ENCODE measurements around the gene RASL10A.

RASL10A gene

DNA sequence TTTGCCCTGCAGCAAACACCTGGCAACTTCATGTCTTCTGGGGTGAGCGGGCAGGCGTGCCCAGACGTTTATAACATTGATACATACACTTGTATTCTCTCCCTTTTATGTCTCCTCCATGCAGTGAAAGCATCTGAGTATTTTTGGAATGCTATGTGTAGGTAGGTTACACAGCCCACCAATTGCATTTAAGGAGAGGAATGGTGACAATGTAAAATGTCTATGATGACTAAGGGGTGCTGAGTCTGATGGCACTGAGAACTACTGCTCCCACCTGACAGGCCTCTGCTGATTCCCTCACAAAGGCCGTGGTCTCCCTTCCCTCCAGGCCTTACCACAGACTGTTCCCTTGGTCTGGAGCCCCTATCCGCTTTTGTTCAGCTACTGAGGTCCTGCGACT is 22.9 kb upstream of the RASL10A start:
- no peak for DNase-seq

DNA sequence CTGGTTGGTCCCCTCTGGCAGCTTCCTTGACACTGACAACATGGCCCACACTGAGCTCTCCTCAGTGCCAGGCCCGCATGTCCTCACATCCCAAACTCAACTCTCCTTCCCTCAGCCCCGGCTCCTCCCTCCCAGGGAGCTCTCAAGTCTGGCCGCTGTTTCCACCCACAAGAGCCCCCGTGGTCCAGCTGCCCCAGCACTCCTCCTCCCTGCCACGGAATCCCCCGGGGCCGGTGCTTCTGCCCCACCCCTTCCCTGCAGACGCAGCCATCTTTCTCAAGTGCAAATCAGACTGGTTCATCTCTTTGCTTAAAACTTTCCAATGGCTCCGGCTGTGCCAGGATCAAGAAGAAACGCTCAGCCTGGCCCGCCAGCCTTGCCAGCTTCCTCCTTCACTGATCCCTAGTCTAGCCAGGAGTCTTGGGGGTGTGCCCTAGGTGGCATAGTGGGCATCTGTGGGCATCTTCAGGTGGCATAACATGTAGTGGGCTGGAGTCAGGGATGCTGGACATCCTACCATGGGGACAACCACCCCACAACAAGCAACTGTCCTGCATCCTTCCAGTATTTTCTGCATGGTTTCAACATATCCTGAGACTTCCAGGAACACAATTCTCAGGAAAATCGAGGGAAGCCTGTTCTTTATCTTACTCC is 22.3 kb upstream of the RASL10A start:
- DNase-seq: no peak

DNA sequence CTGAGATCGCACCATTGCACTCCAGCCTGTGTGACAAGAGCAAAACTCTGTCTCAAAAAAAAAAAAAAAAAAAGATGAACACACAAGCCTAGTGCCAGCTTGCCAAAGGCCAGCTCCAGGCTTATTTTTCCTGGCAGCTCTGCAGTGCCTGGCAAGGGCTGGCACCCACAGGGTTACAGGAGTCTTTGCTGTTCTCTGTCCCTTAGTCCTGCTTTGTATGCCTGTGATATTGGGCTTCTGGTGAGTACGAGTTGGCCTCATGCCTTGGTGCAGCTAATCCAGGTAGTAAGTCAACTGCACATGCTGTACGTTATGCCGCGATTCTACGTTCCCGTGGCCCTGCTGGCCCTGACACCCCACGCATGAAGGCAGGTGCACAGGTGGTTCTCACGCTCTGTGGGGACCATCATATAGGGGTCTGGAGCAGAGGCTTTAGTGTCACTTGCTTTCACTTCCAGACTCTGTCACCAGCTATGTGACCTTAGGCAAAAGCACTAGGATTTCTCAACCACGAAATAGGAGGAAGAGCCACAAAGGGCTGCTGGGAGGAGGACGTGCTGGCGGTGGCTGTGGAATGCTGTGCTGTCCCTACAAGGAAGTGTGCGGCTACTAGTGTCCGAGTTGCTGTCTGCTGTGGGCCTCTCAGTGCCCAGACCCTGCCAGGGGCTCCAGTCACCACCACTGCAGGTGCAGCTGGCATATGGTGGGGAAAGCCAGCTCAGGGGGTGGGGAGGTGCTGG is 21.4 kb upstream of the RASL10A start:
- no peak for DNase-seq

DNA sequence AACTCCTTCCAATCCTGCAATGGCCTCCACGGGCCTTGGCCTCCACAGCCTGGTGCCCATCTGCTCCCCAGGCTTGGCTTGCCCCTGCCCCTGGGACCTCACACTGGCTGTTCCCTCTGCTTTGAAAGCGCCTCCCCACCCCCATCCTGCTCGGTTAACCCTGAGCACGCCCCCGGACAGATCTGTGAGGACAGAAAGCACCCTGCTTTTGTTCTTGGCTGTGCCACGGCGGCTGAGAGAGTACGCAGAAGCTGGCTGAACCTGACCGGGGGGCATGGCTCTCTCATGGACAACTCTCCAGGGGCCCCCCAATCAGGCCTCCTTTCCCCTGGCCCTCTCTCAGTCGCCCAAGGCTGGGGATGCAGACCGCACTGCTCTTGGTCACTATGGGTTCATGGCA is 20.2 kb upstream of the RASL10A start:
- DNase-seq: no peak

DNA sequence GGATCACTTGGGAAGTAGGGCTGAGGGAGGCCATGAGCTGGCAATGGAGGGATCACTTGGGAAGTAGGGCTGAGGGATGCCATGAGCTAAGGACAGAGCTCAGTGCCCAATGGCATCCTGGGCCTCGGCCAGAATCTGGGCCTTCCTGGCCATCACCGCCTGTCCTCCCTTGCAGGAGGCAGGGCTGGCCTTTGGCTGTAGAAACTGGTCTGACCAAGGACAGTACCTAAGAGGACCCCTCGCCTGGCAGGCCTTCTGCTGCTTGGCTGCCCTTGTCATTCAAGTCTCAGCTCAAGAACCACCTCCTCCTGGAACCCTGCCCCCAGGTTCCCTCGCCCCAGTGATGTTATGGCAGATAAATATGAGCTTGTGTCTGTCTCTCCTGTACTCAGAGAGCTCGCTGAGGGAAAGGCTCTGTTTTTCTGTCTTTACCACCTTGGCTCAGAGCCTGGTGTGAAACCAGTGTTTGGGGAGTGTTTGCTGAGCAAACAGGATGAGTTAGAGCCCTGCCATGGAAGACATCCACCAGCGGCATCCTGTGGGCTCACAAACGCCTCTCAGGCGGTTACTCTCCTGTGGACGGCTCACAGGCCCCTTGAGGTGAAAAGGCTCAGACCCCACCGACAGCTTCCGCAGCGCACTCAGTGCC is 19.3 kb upstream of the RASL10A start:
- DNase-seq: no peak

DNA sequence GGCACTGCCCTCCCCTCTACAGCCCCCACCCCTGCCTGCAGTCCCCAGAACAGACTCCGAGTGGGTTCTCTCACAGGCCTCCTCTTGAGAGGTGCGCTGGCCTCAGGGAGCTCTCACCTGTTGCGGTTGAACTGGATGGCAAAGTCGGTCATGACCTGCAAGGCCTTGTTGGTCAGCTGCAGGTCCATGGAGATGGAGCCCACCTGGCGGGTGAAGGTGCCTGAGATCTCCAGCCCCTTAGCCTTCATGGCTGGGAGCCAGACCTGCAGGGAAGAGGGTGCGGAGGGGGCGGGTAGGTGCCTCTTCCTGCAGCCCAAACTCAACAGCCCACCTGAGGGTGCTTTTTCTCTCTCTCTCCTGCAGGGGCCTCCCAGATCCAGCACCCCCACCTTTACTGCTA is 18.7 kb upstream of the RASL10A start:
- no peak for DNase-seq

DNA sequence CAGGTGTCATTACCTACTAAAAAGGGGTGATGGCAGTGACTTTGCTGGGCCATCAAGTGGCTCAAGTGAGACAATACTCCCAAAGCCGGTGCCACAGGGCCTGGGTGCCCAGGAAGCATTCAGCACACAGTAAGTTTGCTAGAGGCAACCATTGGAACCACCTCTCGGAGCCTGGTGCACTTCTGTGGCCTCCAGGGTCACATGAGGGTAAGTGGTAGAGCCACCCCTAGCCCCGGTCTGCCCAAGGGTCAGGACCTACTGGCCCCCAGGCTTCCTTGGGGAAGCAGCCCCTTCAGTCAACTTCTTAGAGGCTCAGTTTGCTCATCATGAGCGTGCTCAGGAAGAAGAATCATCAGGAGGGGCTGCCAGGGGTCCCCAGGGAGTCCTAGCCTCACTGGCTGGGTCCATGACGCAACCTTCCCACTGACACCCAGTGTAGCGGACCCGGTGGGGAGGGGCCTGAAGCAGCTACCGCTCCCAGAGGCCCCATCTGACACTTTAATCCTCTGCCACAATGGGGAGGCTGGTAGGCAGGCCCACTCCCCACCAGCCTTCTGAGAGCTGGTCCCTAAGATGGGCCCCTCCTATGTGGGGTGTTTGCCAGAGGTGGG is 17.5 kb upstream of the RASL10A start:
- no peak for DNase-seq

DNA sequence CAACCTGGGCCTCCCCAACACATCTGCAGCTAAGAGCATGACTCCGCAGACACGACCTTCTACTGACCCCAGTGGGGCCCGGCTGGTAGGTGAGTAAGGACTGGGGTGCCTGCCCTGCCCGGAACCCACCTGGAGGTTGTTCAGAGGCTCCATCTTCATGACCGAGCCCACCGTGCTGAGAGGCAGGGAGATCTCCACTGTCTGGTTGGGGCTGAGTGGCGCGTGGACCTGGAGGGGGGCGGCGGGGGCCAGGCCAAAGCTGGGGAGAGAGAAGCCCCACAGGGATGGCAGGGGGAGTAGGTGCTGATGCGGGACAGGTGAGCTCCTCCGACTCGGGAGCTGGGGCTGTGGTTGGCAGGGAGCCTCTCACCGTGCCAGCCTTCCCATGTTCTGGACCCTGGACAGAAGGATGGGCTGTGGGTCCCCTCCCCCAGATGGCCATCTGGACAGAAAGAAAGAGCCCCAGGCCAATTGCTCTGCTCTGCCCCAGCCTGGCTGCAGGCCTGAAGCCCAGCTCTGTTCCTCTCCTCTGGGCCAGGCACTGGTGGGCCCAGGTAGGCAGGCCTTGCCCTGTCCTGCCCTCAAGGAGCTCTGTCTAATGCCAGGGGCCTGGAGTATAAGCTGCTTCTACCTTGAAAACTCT is 16.3 kb upstream of the RASL10A start:
- no peak for DNase-seq

DNA sequence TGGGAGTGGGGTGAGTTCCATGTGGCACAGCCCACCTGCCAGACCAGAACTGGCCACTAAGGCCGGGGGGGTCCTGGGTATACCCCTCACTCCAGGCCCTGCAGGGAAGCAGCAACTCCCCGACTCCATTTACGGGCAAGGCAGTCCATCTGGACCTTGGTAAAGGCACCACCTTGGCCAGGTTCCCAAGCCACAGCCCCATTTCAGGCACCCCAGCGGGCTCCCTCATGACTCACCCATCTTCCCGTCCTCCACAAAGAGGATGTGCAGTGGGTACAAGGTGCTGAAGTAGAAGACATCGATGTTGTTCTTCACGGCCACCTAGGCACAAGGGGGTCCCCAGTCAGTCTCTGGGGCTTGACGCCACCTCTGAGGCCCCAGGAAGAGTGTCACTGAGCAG is 15.7 kb upstream of the RASL10A start:
- DNase-seq: no peak

DNA sequence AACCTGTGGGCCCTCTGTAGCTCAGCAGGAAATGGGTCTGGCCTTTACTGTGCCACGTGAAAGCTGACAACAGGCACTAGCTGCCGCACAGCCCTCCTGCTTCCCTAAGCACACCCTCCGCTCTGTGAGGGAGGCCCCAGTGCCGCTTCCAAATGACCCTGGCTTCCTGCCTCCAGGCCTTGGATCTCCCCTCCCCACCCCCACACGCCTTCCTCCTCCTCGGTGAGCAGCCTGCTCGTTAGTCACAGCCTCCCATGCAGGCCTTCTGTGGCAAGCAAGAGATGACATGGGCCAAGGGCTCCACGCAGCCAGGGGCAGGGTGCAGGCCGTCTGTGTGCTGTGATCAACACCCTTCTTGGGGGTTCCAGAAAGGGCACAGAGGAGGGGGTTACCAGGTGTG is 15.3 kb upstream of the RASL10A start:
- no peak for DNase-seq

DNA sequence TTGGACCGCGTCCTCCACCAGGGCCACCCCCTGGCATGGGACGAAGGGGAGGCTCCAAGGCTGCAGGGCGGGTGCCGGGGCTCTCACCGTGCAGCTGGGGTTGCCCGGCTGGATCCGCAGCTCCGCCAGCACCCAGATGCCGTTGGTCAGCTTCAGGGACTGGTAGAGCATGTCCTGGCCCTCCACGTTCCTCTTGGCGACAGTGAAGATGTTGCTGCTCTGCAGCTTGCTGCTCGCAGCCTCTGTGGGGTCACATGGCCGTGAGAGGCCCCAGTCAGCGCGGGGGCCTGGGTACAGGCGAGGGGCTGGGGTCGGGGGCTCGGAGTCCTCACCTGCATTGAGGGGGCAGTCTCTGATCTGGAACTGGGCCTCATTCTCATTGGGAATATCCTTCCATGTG is 14.8 kb upstream of the RASL10A start:
- DNase-seq: no peak

DNA sequence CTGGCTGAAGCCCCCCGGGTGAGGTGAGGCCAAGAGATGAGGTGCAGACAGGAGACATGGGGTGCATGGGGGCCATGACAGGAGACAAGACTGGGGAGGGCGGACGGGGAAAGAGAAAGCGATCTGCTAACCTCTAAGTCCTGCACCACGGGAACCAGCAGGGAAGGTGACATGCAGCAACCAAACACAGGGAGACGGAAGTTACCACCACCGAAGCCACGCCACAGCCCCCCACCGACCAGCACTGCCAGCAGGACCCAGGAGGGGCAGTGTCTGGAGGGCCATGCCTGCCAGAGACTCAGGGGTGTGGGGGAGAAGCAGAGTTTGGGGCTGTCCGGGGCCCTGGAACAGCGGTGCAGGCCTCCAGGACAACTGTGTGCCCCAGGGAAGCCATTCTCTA is 14.1 kb upstream of the RASL10A start:
- no peak for DNase-seq

DNA sequence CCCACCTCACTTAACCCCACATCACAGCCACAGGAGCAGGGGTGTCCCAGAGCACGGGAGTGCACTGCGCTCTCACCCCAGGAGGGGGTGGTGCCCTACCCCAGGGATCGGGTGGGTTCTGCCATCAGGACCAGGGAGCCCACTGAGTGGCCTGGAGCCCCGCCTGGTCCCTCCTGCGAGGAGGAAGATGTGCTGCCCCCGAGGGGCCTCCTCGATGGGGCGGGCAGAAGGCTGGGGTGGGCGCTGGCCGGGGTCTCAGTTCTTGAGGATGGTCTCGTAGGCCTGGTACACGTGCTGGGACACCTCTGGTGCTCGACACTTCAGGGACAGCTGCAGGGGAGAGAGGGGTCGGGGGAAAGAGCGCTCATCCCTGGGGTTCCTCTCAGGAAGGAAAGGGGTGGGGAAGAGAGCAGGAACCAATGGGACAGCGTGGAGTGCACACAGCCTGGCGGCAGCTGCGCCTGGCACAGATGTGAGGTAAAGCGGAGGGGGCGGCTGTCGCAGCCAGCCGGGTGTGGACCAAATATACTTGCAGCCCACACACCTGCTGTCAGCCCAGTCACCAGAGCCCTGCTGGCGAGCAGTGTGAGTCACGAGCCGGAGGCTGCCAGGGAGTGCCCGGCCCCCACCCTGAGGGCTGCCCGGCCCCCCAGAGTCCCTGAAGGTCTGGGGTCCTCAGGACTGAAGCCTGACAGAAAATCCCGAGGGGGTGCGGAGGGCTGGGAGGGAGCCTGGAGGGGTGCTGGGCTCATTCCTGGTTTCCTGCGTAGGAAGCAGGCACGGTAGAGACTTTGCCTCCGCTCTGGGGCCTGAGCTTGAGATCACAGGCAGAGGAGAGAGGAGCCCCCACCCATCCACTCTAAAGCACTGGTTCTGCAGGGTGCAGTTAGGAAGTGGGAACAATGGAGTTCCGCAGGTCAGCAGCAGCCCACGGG is 13.3 kb upstream of the RASL10A start:
- DNase-seq: no peak

DNA sequence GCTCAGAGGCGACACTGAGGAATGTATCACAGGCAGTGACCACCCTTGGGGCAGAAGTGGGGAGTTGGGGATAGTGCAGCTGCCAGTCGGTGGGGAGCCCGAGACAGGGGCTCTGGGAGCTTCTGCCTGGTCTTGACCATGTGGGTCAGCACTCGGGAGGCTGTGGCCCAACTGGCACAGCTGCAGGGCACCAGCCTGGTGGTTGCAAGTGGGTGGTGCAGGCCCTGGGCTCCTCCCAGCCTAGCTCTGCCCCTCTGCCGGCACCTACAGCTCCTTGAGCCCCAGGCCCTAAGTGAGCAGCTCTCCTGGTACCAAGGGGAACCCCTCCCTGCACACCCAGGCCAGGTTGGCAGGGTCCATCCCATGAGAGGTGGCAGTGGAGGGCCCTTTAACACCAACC is 12.6 kb upstream of the RASL10A start:
- no peak for DNase-seq

DNA sequence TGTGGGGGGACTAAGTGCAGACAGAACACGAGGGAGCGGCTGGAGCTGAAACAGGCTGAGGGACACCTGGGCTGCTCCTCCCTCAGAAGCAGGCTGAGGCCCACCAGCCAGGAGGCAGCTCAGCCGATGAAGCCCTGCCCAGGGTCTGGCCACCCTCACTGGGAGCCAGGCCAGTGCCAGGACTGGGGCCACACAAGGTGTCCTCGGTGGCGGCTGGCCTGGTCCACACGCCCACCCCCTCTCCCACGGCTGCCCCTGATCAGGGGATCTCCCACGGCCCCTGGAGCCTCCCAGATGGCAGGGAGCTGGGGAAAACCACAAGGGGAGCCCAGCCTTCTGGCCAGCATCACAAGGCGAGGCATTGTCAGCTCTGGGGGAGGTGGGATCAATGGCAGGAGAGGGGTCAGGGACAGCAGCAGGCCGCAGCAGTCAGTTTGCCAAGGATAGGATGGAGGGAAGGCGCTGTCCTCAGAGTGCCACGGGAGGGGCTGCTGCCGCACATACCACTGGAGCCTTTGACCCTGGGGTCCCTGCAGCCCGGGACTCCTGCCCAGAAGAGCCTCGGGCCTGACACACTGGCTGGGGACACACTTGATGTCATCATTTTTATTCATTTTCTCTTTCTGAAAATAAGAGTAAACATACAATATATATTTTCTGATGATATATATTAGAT is 11.7 kb upstream of the RASL10A start:
- no peak for DNase-seq

DNA sequence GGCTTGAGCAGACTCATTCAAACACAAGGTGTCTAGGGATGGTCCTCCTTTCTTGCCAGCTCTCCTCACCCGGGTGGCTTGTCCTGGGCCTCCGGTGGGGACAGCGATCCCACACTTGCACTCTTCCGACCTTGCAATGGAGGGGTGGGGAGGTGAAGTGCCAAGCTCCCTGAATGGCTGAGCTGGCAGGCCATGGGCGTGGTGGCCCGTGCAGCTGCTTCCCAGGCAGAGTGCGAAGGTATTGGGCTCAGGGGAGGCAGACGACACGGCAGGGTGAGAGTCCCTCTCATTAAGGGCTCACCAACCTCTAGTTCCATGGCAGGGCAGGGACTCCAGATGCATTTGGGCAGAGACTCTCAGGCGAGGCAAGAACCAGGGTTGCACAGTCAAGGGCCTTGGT is 11.0 kb upstream of the RASL10A start:
- no peak for DNase-seq

DNA sequence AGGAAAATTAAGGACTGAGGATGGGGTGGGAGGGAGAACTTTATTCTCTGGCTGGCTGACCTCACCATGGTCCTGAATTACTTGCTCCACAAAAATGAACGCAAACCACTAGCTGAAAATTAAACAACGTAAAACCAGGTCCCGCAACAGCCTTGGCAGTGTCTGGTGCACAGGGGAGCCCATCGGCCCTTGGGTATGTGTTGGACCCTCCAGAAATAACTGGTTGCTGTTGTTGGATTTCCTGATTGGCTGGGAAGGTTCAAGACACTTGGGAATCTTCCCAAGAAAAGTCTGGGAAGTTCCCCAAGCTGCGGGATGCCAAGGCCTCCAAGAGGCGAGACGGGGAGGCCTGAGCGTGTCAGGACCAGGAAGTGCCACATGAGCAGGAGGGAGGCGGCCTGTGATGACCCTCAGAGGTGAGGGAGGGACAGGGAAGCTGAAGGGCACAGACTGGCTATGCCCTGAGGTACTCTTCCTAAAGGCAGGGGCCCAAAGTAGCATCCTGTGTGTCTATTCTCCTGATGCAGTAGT is 10.4 kb upstream of the RASL10A start:
- no peak for DNase-seq

DNA sequence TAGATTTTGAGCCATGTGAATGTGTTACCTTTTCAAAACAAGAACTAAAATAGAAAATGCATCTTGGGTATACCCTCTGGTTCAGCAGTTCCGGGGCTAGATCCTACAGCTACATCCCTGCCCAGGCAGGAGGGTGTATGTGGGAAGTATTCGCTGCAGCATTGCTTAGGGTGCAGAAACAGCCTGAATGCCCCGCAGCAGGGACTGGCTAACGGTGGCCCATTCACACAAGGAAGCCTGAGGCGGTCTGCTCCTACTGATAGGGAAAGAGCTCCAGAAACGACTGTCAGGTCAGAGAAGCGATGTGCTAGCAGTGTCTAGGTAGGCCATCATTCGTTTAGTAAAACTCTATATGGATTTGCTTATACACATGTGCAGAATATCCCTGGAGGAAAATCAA is 9.9 kb upstream of the RASL10A start:
- DNase-seq: no peak

DNA sequence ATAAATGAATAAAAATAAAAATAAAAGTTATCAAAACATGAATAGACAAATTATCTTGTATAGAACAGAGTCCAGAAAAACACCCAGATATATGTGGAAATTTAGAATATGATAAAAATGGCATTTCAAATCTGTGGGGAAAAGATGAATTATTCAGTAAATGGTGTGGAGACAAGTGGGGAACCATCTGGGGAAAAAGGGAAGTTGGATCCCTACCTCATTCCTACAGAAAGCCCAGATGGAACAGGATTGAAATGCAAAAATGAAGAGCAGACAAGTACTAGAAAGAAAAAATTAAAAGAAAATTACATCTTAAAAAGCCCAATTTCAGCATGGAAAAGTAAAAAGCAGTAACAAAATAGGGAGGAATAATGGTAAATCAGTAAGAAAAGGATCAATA is 8.1 kb upstream of the RASL10A start:
- no peak for DNase-seq

DNA sequence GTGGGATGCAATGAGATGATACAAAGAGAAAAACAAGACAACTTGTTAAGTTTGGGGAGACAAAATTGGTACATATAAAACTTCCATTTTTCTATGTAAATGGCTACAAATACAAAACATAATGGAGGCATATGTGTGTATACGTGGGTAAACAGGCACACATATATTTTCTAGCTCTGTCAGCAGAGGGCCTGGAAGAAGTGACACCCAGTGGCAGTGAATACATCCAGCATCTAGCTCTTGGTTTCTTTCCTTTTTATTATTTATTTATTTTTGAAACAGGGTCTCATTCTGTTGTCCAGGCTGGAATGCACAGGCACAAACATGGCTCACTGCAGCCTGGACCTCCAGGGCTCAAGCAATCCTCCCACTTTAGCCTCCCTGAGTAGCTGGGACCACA is 5.0 kb upstream of the RASL10A start:
- DNase-seq: no peak

DNA sequence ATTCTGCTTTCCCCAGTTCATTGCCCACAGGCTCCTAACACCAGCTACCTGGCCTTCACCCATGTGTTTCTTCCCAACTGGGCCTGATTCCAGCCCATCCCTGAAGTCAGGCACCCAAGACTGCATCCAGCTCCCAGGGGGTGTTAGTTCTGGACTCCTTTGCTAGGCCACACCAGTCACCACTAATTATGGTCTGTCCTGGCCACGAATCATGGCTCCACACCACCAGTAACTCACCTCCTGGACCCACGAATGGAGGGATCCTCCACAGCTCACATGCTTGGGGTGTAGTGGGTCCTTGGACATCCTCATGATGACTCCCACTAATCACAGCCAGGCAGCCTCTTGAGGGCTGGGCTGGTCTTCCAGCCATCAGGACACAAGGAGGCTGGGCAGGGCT is 3.6 kb upstream of the RASL10A start:
- DNase-seq: no peak

All from GOT3 (cell line).